Neural progenitor cell (in vitro differentiated cells): ENCODE results near the gene CERS3. TPM values are rescaled to one million over a fixed set of nuclear protein-coding genes. Genes with fewer than 3 reads are reported as not detected.
A peak's percentile ranks its signal among the peaks of the same experiment; 100 is the strongest.

Experiments
- DNase-seq: peaks from one replicate; pipeline ENCODE4 v3.0.0-alpha.2; 2016; ENCODE audit warnings: low spot score
- H2AFZ ChIP-seq: fragments of 200-600 bp; sonication (generic); replicated peaks from 2 replicates; pipeline ENCODE4 v1.6.1; 2016; ENCODE audit warnings: antibody characterized with exemption
- H3F3A ChIP-seq: fragments of 200-600 bp; sonication (generic); 2 replicates; pipeline ENCODE4 v1.6.1; 2016; ENCODE audit warnings: antibody characterized with exemption, low read depth
- H3K27ac ChIP-seq: fragments of 200-600 bp; sonication (generic); 2 replicates; pipeline ENCODE4 v1.5.1; 2016; ENCODE audit warnings: mild to moderate bottlenecking
- H3K27me3 ChIP-seq: fragments of 200-600 bp; sonication (generic); 2 replicates; pipeline ENCODE4 v1.6.1; 2016; ENCODE audit warnings: mild to moderate bottlenecking, moderate library complexity
- H3K36me3 ChIP-seq: fragments of 200-600 bp; sonication (generic); 2 replicates; pipeline ENCODE4 v1.5.1; 2016
- H3K4me1 ChIP-seq: fragments of 200-600 bp; sonication (generic); 2 replicates; pipeline ENCODE4 v1.6.1; 2016; ENCODE audit warnings: mixed run types
- H3K4me2 ChIP-seq: fragments of 200-600 bp; sonication (generic); 2 replicates; pipeline ENCODE4 v1.6.1; 2016
- H3K4me3 ChIP-seq: fragments of 200-600 bp; sonication (generic); 2 replicates; pipeline ENCODE4 v1.5.1; 2016
- H3K79me2 ChIP-seq: fragments of 200-600 bp; sonication (generic); 2 replicates; pipeline ENCODE4 v1.6.1; 2016; ENCODE audit warnings: low read depth
- H3K9ac ChIP-seq: fragments of 200-600 bp; sonication (generic); 2 replicates; pipeline ENCODE4 v1.6.1; 2016
- H3K9me3 ChIP-seq: fragments of 200-600 bp; sonication (generic); 2 replicates; pipeline ENCODE4 v1.5.1; 2016; ENCODE audit warnings: low read depth
- H4K20me1 ChIP-seq: fragments of 200-600 bp; sonication (generic); 2 replicates; pipeline ENCODE4 v1.6.1; 2016; ENCODE audit warnings: low read depth
- H3K27ac Mint-ChIP-seq: 3 replicates; pipeline ENCODE4 v1.8.0; 2021; ENCODE audit warnings: mixed read lengths
- H3K27me3 Mint-ChIP-seq: 2 replicates; pipeline ENCODE4 v1.8.0; 2022; ENCODE audit warnings: low read depth, mild to moderate bottlenecking, inconsistent platforms, moderate library complexity, mixed read lengths; ENCODE audit not compliant: insufficient read depth
- H3K36me3 Mint-ChIP-seq: 3 replicates; pipeline ENCODE4 v1.8.0; 2021; ENCODE audit warnings: mixed read lengths
- H3K4me1 Mint-ChIP-seq: 3 replicates; pipeline ENCODE4 v1.8.0; 2021; ENCODE audit warnings: mixed read lengths
- H3K4me3 Mint-ChIP-seq: 3 replicates; pipeline ENCODE4 v1.8.0; 2021; ENCODE audit warnings: mild to moderate bottlenecking, moderate library complexity, mixed read lengths
- H3K9me3 Mint-ChIP-seq: 3 replicates; pipeline ENCODE4 v1.8.0; 2020; ENCODE audit warnings: mixed read lengths
- CTCF ChIP-seq: fragments of 200-600 bp; sonication (generic); IDR thresholded peaks from 2 replicates; pipeline ENCODE4 v1.5.1; 2017; ENCODE audit warnings: antibody characterized with exemption, mild to moderate bottlenecking
- EZH2 ChIP-seq: fragments of 200-600 bp; sonication (generic); IDR thresholded peaks from 2 replicates; pipeline ENCODE4 v1.6.1; 2017; ENCODE audit warnings: antibody characterized with exemption, mild to moderate bottlenecking, moderate library complexity
- EZH2phosphoT487 ChIP-seq: fragments of 200-600 bp; sonication (generic); IDR thresholded peaks from 2 replicates; pipeline ENCODE4 v1.6.1; 2017; ENCODE audit warnings: antibody characterized with exemption
- small RNA-seq: library from RNA; depleted of rRNA; stranded (forward); fragments of <200 nt; gene quantifications from one replicate; pipeline ENCODE3, GENCODE V24; 2015
- total RNA-seq: library from RNA; depleted of rRNA; stranded (reverse); fragments of >200 nt; gene quantifications from 2 replicates; pipeline ENCODE4 v1.2.3, GENCODE V29; 2015; ENCODE audit warnings: low replicate concordance

CERS3 gene
- total RNA-seq, 1 donor from 2014 or later: not detected

DNA sequence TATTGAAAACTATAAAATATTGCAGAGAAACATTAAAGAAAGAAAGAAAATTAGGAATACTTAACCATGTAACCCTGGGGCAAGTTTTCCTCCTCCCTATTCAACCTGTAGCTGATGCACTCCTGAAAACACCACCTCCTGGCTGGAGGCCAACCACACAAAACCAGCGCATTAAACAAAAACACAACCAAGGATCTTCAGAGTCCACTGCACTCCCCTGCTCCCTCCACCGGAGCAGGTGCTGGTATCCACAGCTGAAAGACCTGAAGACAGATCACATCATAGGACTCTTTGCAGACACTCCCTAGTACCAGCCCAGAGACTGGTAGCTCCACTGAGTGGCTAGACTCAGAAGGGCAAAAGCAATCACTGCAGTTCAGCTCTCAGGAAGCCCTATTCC lies 173.4 kb downstream of the CERS3 start:
- Mint-ChIP-seq H3K4me3 (no peak overlapping the region), H3K36me3 (no peaks in the 10 kb centered on the region), H3K27me3 (peaks cover 5% of the 10 kb centered on the region), H3K4me1 (no peaks in the 10 kb centered on the region), H3K9me3 (peaks cover 11% of the 10 kb centered on the region), H3K27ac (no peak overlapping the region)
- H3K4me2 ChIP-seq: no peak overlapping the region
- H3K9ac ChIP-seq: no peak overlapping the region
- no peak overlapping the region for H3K4me3 ChIP-seq
- H3K27me3 ChIP-seq: peaks cover 8% of the 10 kb centered on the region
- H3K27ac ChIP-seq: no peak overlapping the region
- TF ChIP-seq EZH2: no peak
- no peak for TF ChIP-seq EZH2phosphoT487
- TF ChIP-seq CTCF: no peak
- H3K79me2 ChIP-seq: no peaks in the 10 kb centered on the region
- no peaks in the 10 kb centered on the region for H3K4me1 ChIP-seq
- H3K9me3 ChIP-seq: no peaks in the 10 kb centered on the region
- H3F3A ChIP-seq: no peaks in the 10 kb centered on the region
- H2AFZ ChIP-seq: no peak overlapping the region
- H4K20me1 ChIP-seq: no peaks in the 10 kb centered on the region
- H3K36me3 ChIP-seq: no peaks in the 10 kb centered on the region
- DNase-seq: no peak

DNA sequence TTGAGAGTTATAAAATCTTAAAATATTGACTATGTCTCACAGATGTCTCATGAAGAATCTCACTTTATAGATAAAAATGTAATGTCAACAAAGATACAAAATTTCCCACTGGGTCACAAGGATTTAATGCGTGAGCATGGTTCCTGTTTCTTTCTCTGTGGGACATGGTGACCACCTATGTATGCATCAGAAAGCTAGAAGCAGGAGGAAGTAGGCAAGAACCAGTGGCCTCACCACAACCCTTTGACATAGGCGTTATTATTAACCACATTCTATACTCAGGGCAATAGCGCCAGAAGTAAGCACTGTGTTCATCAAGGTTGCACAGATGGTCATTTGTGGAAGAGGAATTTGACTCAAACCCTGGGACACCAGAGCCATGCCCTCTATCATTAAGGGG lies 175.3 kb downstream of the CERS3 start:
- H3F3A ChIP-seq: no peaks in the 10 kb centered on the region
- H3K4me3 Mint-ChIP-seq: no peak overlapping the region
- no peak overlapping the region for H3K27ac ChIP-seq
- H3K4me1 ChIP-seq: no peaks in the 10 kb centered on the region
- H3K4me2 ChIP-seq: no peak overlapping the region
- TF ChIP-seq CTCF: no peak
- TF ChIP-seq EZH2phosphoT487: no peak
- TF ChIP-seq EZH2: no peak
- peaks cover 6% of the 10 kb centered on the region for H3K9me3 Mint-ChIP-seq
- H2AFZ ChIP-seq: no peak overlapping the region
- no peaks in the 10 kb centered on the region for H3K9me3 ChIP-seq
- H3K27me3 Mint-ChIP-seq: peaks cover 2% of the 10 kb centered on the region
- no peak overlapping the region for H3K9ac ChIP-seq
- no peaks in the 10 kb centered on the region for H3K4me1 Mint-ChIP-seq
- no peaks in the 10 kb centered on the region for H3K36me3 Mint-ChIP-seq
- no peaks in the 10 kb centered on the region for H3K79me2 ChIP-seq
- H3K27ac Mint-ChIP-seq: no peak overlapping the region
- H3K4me3 ChIP-seq: no peak overlapping the region
- H3K27me3 ChIP-seq: peaks cover 13% of the 10 kb centered on the region
- no peaks in the 10 kb centered on the region for H3K36me3 ChIP-seq
- DNase-seq: no peak
- no peaks in the 10 kb centered on the region for H4K20me1 ChIP-seq

GRCh38 chr15:100350434-100351226 lies 178.1 kb downstream of the CERS3 start:
- no peak overlapping the region for H3K27ac ChIP-seq
- peak overlapping the region; percentile 82 for H3K4me2 ChIP-seq
- no peak for TF ChIP-seq CTCF
- no peak for TF ChIP-seq EZH2
- no peak for TF ChIP-seq EZH2phosphoT487
- H3K4me1 ChIP-seq: no peaks in the 10 kb centered on the region
- DNase-seq: no peak
- no peaks in the 10 kb centered on the region for H3F3A ChIP-seq
- no peaks in the 10 kb centered on the region for H3K36me3 Mint-ChIP-seq
- no peaks in the 10 kb centered on the region for H4K20me1 ChIP-seq
- peak overlapping the region; percentile 99 for H2AFZ ChIP-seq
- H3K9me3 Mint-ChIP-seq: peaks cover under 1% of the 10 kb centered on the region
- no peaks in the 10 kb centered on the region for H3K4me1 Mint-ChIP-seq
- no peaks in the 10 kb centered on the region for H3K79me2 ChIP-seq
- H3K9ac ChIP-seq: no peak overlapping the region
- peaks cover 4% of the 10 kb centered on the region for H3K27me3 Mint-ChIP-seq
- no peaks in the 10 kb centered on the region for H3K9me3 ChIP-seq
- no peak overlapping the region for H3K4me3 ChIP-seq
- peak overlapping the region; percentile 83 for H3K4me3 Mint-ChIP-seq
- H3K27me3 ChIP-seq: peaks cover 13% of the 10 kb centered on the region
- H3K36me3 ChIP-seq: no peaks in the 10 kb centered on the region
- H3K27ac Mint-ChIP-seq: no peak overlapping the region

Small RNA genes within 50 kb of the gene (small RNA-seq; reads per million reads assigned to genes)
- gene RNU6-181P (not detected), gene RNU6-322P (not detected)

Other genes with a start within 250 kb of the CERS3 start
- 1.1 and 1.5 TPM in 2 replicates for gene ADAMTS17, start 187.0 kb downstream of the CERS3 start, total RNA-seq
- gene LINS1, start 73.2 kb upstream of the CERS3 start, total RNA-seq: 15.1 and 18.7 TPM in 2 replicates
- gene ASB7, start 73.6 kb upstream of the CERS3 start, total RNA-seq: 15.3 and 18.3 TPM in 2 replicates